Kasumi-1 (cell line): ENCODE measurements around the gene MACROH2A1.

Source experiments
- DNase-seq, 2 experiments: peaks; one replicate each; lab custom pipeline; 2025; lab: John Stamatoyannopoulos, UW

The MACROH2A1 gene

DNA sequence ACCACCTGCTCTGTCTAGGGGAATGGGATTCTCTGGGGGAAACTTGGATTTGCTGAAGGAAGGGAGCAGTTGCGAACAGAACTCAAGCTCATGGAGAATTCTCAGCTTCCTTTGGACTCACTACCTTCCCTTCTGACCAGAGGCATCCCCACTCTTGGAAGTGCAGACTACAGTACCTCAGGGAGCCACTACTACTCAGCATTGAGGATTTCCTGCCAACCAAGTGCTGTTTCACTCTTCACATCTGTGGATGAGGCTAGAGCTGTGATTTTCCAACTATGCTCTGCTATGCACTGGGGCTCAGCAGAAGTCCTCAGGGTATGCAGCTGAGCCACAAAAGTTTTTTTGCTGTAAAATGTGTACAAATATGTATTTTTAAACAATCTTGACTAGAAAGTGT, 43.9 kb downstream of the MACROH2A1 start:
- no peak for DNase-seq

GRCh38 chr5:135353952-135354721, 44.9 kb downstream of the MACROH2A1 start:
- DNase-seq = no peak

GRCh38 chr5:135350536-135350935, 48.5 kb downstream of the MACROH2A1 start:
- DNase-seq = no peak

- DNase-seq = no peak
Observed at GRCh38 chr5:135349886-135350285, 49.1 kb downstream of the MACROH2A1 start.

GRCh38 chr5:135349451-135349850, 49.6 kb downstream of the MACROH2A1 start:
- DNase-seq = no peak

DNA sequence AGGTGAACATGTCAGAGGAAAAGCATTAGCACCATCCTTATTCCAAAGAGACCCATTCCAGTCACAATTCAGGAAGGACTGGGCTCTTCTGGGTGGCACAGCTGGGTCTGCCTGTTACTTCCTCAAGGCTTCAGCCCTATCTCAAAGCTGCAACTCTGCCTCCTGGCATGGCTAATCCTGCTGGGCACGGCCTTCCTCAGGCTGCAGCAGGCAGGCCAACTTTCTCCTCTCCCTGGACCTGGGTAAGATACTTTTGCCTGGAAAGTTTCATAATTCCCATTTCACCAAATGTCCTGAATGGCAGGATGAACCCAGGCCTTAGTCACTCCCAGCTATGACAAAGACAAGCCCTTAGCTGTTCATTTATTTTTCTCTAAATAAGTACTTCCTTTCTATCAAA, 50.1 kb downstream of the MACROH2A1 start:
- no peak for DNase-seq

DNA sequence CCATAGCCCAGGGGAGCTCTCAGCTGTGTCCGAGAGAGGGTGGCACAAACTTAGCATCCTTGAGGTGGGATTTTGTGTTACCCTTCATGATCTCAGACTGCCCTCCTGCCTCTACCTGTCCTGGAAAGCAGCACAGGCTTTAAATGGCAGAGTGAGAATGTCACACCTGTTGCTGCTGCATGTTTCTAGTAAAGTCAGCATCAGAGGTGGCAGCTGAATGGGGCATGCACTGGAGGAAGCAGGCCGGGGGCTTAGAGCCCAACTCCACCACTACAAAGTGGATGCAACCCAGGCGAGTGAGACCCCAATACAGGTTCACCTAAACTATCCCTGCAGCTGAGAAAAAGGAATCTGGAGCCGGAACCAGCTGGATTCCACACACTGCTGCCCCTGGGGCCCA, 51.6 kb downstream of the MACROH2A1 start:
- no peak for DNase-seq

DNA sequence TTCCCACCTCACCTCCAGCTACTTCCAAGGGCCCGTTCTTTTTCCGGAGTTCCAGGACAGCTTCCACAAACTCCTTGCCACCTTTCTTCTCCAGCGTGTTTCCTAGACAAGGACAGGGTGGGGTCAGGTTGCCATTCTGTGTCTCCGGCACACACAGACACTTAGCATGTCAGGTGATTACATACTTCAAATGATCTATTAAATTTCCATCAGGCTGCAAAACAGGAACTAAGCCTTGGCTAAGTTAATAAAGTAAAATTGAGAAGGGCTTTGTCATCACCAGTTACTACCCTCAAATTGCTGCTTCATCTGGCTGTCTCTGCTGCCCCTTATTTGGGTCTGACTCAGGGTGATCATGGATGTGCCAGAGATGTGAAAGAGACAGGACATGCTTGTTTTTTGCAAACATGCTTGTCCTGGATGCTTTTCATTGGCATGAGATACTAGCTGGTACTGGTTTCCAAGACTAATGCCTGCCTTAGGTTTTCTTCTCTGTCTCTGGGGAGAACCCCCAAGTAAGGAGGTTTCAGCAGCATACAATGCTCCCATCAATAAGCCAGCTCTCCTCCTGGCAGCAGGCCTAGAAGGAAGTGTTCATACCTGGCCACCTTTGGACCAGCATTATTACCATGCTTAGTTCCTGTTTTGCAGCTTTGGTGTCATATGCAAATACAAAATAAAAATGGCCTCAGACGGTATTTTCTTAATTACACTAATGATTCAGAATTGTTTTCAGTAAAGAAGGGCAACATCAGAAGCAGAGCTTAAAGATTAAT, 52.9 kb downstream of the MACROH2A1 start:
- DNase-seq = no peak

DNA sequence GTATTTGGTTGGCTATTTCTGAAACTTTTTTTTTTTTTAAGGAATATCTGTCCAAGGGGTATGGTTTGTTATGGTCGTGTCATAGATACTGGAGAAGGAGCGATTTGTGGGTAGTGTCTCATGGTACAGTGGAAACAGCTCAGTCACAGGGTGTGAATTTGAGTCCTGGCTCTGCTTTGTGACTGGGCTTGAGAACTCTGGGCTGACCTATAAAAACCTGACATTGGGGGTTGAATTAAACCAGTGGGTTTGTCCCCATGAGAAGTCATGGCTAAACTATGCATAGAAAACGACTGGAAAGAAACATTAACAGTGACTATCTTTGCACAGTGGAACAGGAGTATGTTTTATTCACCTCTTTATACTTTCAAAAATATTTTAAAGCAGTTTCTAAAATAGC, 54.7 kb downstream of the MACROH2A1 start:
- DNase-seq = no peak

GRCh38 chr5:135343413-135343812, 55.6 kb downstream of the MACROH2A1 start:
- DNase-seq = no peak

- DNase-seq = no peak
Observed at GRCh38 chr5:135342551-135342875, 56.5 kb downstream of the MACROH2A1 start.

GRCh38 chr5:135341696-135342550, 57.1 kb downstream of the MACROH2A1 start:
- DNase-seq = no peak

- DNase-seq = no peak
Observed at GRCh38 chr5:135341016-135341666, 57.9 kb downstream of the MACROH2A1 start.

- no peak for DNase-seq
Observed at GRCh38 chr5:135340568-135340967, 58.5 kb downstream of the MACROH2A1 start.

- no peak for DNase-seq
Observed at GRCh38 chr5:135339623-135340022, 59.4 kb downstream of the MACROH2A1 start.

- no peak for DNase-seq
Observed at GRCh38 chr5:135339189-135339588, 59.8 kb downstream of the MACROH2A1 start.

- DNase-seq = no peak
Observed at GRCh38 chr5:135337064-135337463, 62.0 kb downstream of the MACROH2A1 start.

DNA sequence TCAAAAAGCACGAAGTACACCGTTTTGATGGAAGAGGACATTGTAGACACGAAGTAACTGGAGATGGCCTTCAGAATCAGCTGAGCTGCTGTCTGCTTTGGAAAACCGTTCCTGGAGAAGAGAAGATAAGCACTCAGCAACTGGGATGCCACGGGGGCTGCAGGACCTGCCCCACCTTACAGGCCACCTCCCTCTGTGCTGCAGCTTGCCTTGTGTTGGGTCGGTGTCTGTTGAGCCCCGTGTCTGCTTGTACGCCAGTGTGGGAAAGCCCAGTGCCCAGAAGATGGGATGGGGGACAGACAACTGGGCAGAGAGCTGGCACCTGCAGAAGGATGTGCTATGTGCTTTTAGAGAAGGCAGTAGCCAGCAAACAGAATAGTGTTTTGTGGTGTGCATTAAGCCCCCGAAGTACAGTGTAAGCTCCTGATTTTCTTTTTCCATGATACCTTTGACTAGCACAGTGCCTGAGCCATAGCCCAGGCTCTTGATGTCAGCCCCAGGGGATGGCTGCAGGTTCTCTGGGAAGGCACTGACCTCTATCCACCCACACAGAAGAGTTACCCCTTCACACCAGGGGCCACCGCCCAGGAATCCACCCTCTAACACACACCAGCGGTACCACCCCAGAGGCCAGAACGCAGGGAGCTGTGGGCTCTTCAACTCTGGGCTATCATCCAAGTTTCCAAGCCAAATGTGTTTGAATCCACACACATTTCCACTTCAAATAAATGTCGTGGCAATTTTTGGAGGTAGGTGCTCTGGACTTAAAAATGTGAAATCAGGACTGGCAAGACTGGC, 63.8 kb downstream of the MACROH2A1 start:
- no peak for DNase-seq

- no peak for DNase-seq
Observed at GRCh38 chr5:135333732-135334515, 65.1 kb downstream of the MACROH2A1 start.

- DNase-seq = peak; percentile 78 to 80
Observed at GRCh38 chr5:135332519-135333150, 66.4 kb downstream of the MACROH2A1 start.
